GM21619 (cell line): ENCODE results near the gene BICDL1.
A peak's percentile ranks its signal among the peaks of the same experiment; 100 is the strongest.

Experiments
- ATAC-seq: cut with Tn5 transposase; IDR thresholded peaks from one replicate; pipeline ENCODE4 v1.9.1; 2021; ENCODE audit not compliant: unreplicated experiment

The BICDL1 gene

DNA sequence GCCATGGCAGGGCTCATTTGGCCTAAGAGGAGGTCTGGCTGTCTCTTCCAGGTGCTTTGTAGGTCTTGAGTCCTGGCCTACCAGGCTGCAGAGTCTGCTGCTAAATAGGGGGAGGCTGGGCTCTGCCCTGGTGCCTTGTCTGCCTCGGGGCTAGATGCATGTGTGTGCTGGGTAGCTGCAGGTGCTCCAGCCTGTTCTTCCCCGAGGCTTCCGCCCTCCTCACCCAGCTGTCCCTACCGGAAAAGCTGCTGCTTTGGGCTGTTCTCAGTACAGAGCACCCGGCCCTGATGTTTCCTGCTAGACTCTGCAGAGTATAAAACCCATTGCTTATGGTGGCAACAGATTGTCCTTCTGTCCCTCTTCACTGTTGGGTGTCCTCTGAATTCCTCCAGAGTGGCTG is 89.8 kb downstream of the BICDL1 start:
- ATAC-seq = no peak

DNA sequence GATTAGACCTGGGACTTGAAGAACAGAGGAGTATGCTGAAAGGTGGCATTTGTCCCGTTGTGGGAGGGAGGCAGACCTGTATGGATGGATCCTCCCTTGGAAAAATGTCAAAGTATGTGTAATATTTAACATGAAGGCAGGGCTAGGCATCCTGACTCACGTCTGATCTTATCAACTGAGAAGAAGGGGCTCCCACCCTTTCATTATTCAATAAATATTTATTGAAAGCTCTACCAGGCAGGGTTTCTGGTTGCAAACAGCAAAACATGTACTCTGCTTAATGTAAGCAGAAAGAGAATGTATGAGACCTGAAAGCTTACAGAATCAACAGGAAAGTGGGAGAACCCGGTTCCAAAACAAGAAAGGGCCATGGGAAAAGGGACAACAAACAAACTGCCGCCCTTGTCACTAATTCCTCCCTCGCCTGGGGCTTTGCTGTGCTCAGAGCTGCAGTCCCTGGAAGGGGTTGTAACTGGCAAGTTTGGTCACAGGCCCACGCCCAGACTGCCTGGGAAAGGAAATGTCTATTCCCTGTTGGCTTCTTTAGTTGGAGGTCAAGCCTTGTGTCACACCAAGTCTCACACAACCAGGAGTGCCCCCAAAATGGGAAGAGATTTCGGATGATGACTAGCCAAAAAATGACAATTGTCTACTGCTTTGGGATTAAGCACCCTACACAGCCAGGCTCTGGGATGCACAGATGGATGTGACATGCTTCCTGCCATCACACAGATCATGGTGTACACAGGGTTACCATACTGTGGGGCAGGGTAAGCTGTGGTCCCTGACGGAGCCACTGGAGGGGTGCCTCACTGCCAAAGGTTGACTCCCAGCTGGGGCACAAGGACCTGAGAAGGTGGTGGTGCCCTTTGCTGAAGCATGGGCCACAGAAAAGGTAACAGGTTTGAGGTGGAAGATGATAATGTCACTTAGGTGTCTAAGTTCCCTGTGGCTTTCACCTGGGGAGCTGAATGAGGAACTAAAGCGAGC is 90.7 kb downstream of the BICDL1 start:
- no peak for ATAC-seq

DNA sequence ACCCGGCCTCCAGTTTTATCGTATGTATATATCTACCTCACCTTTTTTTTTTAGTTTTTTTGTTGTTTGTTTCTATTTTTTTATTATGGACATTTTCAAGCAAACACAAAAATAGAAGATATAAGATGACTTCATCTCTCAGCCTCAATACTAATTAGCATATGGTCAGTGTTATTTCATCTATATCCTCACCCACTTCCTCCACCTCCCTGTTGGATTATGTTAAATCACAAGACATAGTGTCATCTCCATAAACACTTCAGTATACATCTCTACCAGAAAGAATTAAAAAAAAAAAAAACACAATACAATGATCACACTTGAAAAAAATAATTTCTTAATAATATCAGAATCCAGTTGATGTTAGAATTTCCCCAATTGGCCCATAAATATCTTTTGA is 92.6 kb downstream of the BICDL1 start:
- no peak for ATAC-seq

DNA sequence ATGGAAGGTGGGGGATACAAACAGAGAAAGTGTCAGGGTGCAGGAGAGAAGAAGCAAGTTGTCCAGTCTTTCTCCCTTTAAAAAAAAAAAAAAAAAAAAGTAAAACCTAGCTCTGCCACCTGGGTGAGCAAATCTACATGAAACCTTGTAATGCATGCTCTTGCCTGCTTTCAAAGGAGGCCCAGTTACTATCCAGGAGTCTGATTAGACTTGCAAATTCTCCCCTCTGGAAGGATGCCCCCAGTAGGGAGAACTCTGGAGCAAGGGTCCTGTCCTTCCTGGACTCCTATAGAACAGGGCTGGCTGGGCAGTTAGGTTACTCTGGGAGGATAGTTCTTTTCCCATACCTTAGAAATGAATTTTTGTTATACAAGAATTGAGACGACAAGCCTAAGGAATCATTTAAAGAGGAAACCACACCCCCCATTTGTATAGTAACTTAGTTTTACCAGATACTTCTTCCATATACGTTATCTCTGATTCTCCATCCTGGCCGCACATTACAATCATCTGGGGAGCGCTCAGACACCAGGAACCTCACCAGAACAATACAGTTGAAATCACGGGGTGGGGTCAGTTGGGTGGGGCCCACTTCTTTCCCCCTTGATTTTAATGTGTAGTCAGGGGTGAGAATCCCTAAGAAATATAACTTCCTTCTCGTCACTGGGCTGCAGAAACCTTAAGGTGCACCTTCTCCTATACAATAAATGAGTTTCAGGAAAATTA is 97.0 kb downstream of the BICDL1 start:
- ATAC-seq = no peak

DNA sequence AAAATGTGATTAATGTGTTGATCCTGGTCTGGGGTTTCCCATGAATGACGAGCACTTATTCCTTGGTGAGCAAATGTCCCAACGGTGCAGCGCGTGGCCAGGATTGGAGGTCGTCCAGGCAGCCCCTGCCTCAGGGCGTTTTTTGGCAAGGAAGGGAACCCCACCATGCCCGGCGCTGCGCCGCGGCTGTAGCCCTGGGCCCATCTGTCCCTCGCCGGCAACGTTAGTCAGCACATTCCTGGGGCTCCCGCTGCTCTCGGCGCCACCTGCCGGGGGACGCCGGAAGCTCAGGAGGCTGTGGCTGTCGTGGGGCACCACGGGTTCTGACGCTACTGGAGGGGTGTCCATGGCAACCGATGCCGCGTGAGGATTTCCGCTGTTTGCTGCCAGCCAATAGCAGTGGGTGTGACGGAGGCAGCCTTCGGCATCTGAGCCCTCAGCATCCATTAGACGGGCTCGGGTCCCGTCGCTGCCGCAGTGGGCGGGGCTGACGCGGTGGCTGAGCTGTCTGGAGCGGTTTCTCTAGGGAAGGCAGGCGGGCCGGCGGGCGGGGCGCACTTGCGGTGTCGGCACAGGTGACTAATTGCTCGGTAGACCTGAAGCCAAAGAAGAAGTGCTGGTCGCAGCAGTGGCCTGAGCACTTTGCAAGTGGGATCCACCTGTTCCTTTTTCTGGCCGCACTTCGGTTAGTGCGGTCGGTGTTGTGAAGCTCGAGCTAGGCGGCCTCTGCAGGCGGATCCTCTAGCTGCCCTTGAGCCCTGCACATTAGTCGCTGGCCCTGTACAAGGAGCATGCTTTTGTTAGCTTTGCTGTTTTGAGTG is 98.0 kb downstream of the BICDL1 start:
- ATAC-seq = peak; percentile 98

DNA sequence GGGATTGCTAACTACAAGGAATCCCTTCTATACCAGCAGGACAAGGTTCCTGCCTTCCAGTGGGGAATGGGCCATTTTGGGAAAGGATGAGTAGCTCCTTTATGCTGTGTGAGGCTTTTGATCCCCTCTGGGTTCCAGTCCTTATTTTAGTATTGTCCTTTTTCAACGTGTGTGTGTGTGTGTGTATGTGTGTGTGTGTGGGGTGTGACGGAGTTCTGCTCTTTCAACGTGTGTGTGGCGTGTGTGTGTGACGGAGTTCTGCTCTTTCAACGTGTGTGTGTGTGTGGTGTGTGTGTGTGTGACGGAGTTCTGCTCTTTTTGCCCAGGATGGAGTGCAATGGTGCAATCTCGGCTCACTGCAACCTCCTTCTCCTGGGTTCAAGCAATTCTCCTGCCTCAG is 100.1 kb downstream of the BICDL1 start:
- no peak for ATAC-seq

DNA sequence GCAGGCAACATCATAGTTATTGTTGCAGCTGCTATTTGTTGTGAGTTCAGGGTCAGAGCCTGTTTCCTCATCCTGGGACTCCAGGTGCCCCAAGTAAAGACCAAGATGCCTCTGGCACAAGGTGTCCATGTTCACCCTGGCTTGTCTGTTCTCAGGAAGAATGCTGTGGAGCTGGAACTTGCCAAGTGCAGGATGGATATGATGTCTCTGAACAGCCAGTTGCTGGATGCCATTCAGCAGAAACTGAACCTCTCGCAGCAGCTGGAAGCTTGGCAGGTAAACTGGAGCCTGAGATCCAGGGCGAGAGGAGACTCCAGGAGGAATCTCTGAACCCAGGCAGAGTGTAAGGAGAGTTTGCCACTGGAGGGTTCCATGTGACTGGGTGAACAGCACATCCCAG is 100.8 kb downstream of the BICDL1 start:
- ATAC-seq = no peak

DNA sequence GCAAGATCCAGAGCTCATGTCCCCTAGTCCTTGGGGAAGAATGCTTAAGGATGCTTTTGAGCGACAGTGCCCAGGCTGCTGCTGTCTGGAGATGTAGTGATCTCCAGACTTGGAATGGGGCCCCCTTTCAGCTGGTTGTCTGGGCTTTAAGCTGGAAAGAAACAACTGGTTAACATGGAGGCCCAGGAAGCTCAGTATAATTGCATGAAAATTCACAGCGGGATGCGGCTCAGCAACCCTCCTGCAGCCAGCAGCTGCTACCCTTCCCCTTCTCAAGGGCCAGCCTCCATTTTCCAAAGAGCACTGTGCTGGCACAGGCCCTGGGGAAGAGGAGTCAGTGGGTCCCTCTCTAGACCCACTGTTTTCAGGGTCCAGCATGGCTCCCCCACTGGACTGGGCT is 101.2 kb downstream of the BICDL1 start:
- no peak for ATAC-seq

DNA sequence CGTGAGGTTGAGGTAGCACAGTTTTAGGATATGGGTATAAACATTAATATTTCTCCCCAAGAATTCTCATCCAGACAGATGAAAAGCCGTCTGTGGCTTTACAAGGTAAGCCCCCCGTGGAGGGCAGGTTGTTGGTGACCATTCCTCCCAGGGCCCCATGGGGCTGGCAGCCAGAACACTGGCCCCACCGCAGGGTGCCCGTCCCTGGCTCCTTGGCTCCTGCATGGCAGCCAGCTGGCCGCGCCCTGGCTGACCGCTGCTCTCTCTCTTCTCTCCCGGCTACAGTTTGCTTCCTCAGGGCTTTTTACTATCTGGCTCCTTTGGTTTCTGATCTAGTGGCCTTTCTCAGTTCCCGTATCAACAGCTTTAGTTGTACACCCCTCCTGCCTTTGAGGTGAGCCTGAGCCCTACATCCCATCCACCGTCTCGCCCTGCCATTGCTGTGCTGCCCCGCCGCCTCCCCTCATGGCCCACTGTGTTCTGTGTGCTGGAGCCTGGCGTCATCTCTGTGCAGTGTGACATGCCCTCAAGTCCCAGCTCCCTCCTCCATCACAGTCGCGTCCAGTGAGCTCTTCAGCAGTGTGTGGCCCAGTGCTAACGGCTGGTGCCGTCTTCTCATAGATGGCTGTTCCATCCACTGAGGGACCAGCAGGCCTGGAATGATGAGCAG is 101.7 kb downstream of the BICDL1 start:
- ATAC-seq = no peak

DNA sequence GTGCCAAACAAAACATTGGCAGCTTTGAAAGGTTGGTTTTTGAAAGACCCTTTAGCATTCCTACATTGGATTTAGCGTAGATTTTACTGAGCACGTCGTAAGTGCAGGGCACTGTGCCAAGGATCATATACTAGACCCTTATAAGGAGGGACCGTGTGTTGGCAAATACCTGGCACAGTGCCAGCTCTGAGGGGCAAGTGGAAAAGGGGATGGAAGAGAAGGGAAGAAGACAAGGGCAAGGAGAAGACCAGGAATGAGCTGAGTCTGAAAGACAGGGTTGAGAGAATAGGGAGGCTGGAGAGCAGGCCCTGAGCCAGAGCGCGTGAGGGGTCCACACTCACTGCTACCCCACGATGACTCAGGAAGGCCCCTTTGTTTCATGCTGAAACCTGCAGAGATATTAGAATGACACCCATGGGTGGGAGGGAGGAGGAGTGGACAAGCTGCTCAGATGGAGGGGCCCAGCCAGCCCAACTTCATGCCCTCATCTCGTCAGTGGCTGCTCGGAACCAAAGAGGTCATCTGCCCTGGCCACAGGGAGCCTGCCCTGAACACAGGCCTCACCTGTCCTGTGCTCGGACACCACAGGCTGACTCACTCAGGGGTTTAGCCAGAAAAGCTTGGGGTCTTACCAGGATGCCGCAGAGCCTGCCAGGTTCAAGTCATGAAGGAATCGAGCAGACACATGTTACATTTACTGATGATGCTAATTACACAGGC is 102.5 kb downstream of the BICDL1 start:
- no peak for ATAC-seq

DNA sequence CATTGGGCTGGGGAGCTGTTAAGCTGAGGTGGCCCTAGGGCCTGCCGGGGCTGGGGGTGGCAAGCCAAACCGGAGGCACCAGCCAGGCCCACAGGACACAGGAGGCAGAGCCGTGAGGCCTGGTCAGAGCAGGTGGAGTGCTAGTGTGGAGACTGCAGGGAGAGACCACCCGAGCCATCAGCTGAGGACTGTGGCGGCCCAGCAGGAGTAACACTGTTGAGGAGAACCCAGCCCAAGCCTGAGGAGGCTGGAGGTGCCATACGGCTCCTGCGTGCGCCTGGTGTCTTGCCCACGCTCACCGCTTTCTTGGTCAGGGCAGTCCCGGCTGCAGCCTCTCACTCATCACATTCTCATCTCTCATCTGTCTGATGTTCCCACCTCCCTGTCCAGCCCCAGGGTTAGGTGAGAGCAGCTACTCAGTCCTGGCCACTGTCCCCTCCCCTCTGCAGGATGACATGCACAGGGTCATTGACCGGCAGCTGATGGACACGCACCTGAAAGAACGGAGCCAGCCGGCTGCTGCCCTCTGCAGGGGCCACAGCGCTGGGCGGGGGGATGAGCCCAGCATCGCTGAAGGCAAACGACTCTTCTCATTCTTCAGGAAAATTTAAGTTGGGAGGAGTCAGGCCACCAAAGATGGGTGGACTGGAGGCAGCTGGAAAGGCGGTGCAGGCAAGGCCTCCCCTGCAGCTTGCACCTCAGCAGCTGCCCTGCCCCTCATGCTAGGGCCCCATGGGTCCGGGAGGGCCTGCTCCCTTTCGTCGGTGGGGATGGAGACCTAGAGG is 103.7 kb downstream of the BICDL1 start:
- no peak for ATAC-seq

DNA sequence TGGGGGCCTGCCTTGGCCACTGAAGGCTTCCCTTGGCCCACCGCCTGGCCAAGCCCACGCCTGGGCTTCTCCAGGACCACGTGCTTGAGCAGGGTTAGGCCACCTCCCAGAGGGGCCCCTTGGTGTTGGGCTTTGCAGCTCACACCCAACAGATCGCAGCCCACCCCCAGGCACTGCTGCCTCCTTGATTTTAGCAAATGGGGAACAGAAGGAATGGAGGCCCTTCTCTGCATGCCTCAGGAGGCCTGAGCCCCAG is 104.2 kb downstream of the BICDL1 start:
- ATAC-seq = no peak

DNA sequence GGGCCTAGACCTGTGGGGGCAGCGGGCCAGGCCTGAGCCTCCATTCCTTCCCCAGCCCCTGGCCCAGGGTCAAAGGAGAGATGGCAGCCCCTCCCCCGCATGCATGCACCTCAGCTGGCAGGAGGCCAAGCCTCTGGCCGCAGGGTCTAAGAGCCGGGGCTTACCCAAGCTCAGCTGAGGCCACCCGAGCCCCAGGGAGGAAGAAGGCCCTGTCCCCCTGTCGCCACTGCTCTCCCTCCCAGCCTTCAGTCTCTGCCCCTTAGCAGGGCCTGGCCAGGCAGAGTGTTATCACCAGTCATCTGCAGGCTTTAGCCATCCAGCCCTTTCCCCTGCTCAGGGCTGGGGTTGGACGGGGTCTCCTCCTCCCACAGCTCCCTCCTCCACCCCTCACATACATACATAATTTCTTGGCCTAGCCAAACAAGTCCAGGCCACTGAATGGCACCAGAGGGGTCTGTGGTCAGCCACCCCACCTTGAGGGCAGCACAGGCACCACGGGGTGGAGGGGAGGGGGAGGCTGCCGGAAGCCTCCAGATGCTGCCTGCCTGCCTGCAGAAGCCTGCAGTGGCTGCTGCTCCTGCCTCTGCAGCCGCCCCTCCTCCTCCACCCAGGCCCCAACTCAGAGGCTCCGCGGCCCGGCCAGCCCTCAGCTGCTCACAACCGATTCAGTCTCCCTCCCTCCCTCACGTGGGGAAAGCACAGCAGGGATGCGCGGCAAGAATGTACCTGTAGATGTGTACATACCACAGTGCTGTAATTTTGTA is 104.7 kb downstream of the BICDL1 start:
- no peak for ATAC-seq

DNA sequence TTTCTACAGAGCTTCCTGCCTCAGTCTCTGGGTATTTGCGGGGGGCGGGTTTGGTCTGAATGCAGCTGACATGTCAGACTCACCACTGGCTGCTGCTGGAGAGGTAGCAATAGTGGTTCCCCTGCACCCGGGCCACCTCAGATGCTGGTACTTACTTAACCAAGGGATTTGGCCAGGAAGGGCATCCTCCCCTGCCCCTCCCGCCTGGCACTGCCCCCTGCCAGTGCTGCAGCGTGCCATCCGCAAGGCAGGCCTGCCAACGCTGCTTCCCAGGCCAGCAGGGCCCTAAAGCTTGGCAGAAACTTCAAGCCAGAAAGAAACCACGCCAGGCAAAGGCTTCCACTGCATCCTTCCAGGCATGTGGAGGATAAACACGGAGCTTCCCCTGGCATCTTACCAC is 105.4 kb downstream of the BICDL1 start:
- no peak for ATAC-seq

DNA sequence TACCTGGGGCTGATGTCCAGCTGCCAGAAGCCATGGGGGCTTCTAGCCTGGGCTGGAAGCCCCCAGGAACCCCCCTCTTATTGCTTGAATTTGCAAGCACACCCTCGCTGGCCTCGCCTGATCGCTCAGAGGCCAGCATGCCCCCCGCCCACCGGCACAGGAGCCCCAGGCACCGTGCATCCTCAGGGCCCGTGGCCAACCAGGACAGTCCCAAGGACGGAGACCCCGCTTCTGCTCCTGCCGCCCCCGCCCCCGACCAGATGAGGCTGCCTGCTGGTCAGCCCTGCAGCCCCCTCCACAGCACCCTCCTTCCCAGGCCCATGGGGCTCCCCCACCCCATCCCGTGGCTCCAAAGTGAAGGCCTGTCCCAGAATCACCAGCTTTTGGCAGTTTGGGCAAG is 106.3 kb downstream of the BICDL1 start:
- no peak for ATAC-seq

DNA sequence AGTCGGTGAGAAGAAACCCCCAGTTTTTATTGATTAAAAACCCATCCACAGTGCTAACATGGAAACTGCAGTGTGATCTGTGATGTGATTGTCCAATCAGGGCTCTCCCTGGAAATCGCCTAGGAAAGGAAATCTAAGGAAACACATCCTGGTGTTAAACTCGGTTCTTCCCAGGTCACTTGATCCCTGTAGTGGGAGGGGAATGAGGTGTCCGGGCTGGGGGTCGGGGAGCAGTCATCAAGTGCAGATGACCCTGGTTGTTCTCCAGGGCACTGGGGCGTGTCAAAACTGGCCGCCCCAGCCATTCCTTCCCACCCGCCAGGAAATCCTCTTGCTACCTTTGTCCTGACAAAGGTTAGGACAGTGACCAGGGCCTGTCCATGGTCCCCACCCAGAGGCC is 106.7 kb downstream of the BICDL1 start:
- no peak for ATAC-seq

DNA sequence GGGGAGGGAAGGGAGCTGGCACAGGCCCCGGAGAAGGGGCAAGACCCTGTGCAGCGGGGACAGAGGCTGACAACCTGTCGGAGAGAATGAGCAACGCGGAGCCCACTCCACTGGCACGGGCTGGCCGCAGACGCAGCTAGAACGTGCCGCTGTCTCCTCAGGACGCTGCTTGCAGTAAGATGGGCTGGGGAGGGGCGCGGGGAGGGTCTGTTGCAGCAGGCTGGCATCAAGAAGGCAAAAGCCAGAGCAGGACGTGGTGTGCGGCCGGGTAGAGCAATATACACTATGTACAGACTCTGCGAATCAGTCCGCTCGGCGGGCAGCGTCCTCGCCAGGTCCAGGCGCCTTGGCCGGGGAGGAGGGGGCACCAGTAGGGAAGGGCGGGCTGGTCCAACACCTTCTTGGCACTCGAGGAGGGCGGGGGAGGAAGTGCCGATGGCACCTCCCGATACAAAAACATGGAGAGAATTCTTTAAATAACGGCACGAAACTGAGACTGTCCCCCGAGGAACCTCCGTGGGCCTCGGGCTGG is 107.7 kb downstream of the BICDL1 start:
- ATAC-seq = no peak

DNA sequence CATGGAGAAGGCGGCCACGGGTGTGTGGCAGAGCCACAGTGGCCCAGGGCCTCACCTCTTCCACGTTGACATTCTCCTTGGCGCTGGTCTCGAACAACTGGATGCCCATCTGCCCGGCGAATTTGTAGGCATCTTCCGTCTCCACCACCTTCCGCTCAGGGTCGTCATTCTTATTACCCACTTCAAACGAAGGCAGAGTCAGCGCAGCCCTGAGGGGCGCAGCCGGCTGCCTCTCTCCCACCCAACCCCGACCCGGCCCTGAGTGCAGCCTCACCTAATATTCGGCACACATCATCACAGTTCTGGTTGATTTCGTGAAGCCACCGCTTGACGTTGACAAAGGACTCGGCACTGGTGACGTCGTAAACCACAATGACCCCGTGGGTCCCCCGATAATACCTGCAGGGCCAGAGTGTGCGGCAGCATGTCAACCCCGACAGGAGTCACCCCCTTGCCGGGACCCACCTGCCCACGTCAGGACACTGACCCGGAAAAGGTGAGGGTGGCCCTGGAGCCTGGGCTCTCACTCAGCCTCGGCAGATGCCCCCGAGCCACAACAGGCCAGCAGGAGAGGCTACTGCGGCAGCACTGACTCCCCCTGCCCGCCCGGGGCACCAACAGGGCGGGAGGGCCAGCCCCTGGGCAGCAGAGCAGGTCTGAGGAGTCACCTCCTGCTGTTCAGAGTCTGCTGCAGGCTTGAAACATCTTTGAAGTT is 109.9 kb downstream of the BICDL1 start:
- ATAC-seq = no peak
